Stimulated activated CD4-positive, alpha-beta T cell treated with anti-CD3 and anti-CD28 coated beads, TNF-alpha, amount 100 ng/mL, for 48 hours (primary cell): ENCODE measurements around the gene RFT1.
"Not testable (repeated sequence)": the region's sequence is repeated elsewhere in the genome, so short reads cannot be mapped to it uniquely, and the experiment has no call there.

Source experiments
- DNase-seq, 3 donors: peaks; one replicate each; pipeline ENCODE4 v3.0.0-alpha.2; 2020; ENCODE audit warnings: low read depth in 3 of 3

RFT1 gene

GRCh38 chr3:53163444-53164387 is 33.5 kb upstream of the RFT1 start:
- no peak for DNase-seq

- no peak for DNase-seq
These were observed 32.6 kb upstream of the RFT1 start for GRCh38 chr3:53162672-53163443.

GRCh38 chr3:53161820-53162671 is 31.8 kb upstream of the RFT1 start:
- DNase-seq: peak in 2 of 3 donors; percentile 20 to 46

GRCh38 chr3:53161450-53161819 is 31.2 kb upstream of the RFT1 start:
- no peak for DNase-seq

- DNase-seq: peak; percentile 52 to 84 (median 60)
These were observed 30.6 kb upstream of the RFT1 start, which contains the start of gene PRKCD for GRCh38 chr3:53160660-53161449. Gene PRKCD (plus strand): TSS chr3:53161209. CDS start chr3:53178423, 17,214 bp downstream.

GRCh38 chr3:53160061-53160659 is 29.9 kb upstream of the RFT1 start:
- no peak for DNase-seq

GRCh38 chr3:53159156-53160060 is 29.2 kb upstream of the RFT1 start:
- DNase-seq: no peak

GRCh38 chr3:53158765-53159155 is 28.5 kb upstream of the RFT1 start:
- DNase-seq: no peak

- DNase-seq: no peak
These were observed 27.8 kb upstream of the RFT1 start for GRCh38 chr3:53157974-53158580.

- no peak for DNase-seq
These were observed 26.2 kb upstream of the RFT1 start for GRCh38 chr3:53156368-53156834.

GRCh38 chr3:53155760-53156159 is 25.5 kb upstream of the RFT1 start:
- DNase-seq: no peak

GRCh38 chr3:53154881-53155285 is 24.6 kb upstream of the RFT1 start:
- no peak for DNase-seq

- no peak for DNase-seq
These were observed 23.7 kb upstream of the RFT1 start for GRCh38 chr3:53153980-53154379.

- no peak for DNase-seq
These were observed 23.1 kb upstream of the RFT1 start for GRCh38 chr3:53153264-53153823.

GRCh38 chr3:53151870-53152660 is 21.8 kb upstream of the RFT1 start:
- no peak for DNase-seq

- DNase-seq: no peak
These were observed 21.2 kb upstream of the RFT1 start for GRCh38 chr3:53151465-53151864.

- not testable (repeated sequence) for DNase-seq
These were observed 20.8 kb upstream of the RFT1 start for GRCh38 chr3:53151086-53151438.
